Activated CD8-positive, alpha-beta memory T cell treated with anti-CD3 and anti-CD28 coated beads, Interleukin-2, amount 10 ng/mL, durations not matched to agents 7 days and 5 days (primary cell): ENCODE results near the gene HSPA12A. TPM values are rescaled to one million over a fixed set of nuclear protein-coding genes. Genes with fewer than 3 reads are reported as not detected.

Experiments used
- ATAC-seq: fragments of 150-1000 bp; cut with Tn5 transposase; one replicate; pipeline ENCODE4 v1.10.0; 2021; ENCODE audit warnings: moderate library complexity
- CTCF ChIA-PET: fragments of 350-600 bp; sonication (Branson Sonifier 250); formaldehyde crosslinking; loops from one replicate; lab custom pipeline; 2021; ENCODE audit warnings: antibody characterized with exemption; lab: Charles Lee
- DNase-seq: peaks from one replicate; pipeline ENCODE4 v3.0.0-alpha.2; 2020
- H3K27ac Mint-ChIP-seq: one replicate; pipeline ENCODE4 v1.8.0; 2021; ENCODE audit warnings: mild to moderate bottlenecking, mixed read lengths
- H3K27me3 Mint-ChIP-seq: one replicate; pipeline ENCODE4 v1.8.0; 2021; ENCODE audit warnings: mixed read lengths
- H3K36me3 Mint-ChIP-seq: one replicate; pipeline ENCODE4 v1.8.0; 2021; ENCODE audit warnings: mild to moderate bottlenecking, mixed read lengths
- H3K4me1 Mint-ChIP-seq: one replicate; pipeline ENCODE4 v1.8.0; 2021; ENCODE audit warnings: mixed read lengths
- H3K4me3 Mint-ChIP-seq: one replicate; pipeline ENCODE4 v1.8.0; 2021; ENCODE audit warnings: mild to moderate bottlenecking, moderate library complexity, mixed read lengths
- H3K9me3 Mint-ChIP-seq: one replicate; pipeline ENCODE4 v1.8.0; 2022; ENCODE audit warnings: low read depth, mixed read lengths
- total RNA-seq, 2 experiments: library from RNA; stranded (reverse); gene quantifications; one replicate each; pipeline ENCODE4 v1.2.3, GENCODE V29; 2021

HSPA12A gene
- total RNA-seq, 2 experiments from 2014 or later = not detected

DNA sequence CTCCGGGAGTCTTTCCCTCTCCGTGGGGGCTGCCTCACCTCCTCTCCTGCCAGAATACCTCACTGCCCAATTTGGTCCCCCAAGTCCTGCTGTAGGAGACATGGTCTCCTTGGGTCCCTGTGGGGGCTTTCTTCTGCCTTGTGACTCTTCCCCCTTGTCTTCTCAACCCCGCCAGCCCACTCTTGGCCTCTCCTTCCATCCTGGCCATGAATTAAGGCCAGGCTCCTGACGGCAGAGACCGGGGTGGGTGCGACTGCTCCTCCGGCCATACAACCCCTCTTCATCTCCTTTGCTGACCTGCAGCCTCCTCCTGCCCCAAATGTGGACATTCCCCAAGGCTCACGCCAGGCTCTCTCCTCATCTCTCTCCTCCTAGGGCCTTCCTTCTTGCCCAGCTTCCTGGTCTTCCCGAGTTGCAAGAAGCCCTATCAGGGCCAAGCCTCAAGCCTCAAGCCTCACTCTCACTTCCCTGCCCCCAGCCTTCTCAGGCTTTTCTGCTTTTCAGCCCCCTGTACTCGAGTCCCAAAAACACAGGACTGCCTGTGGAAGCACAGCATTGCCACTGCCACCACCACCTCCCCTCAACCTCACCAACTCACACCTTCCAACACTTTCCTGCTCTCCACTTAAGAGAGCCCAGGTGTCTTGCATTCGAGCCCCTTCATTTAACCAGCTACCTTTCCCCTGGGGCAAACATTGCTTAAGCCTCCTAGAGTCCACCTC is 120.3 kb downstream of the HSPA12A start:
- Mint-ChIP-seq H3K4me1 (no peaks in the 10 kb centered on the region), H3K9me3 (no peaks in the 10 kb centered on the region), H3K36me3 (no peaks in the 10 kb centered on the region), H3K27me3 (peaks cover 3% of the 10 kb centered on the region), H3K27ac (no peak overlapping the region), H3K4me3 (no peak overlapping the region)
- CTCF ChIA-PET = no interaction called here
- DNase-seq = no peak
- ATAC-seq = no peak

DNA sequence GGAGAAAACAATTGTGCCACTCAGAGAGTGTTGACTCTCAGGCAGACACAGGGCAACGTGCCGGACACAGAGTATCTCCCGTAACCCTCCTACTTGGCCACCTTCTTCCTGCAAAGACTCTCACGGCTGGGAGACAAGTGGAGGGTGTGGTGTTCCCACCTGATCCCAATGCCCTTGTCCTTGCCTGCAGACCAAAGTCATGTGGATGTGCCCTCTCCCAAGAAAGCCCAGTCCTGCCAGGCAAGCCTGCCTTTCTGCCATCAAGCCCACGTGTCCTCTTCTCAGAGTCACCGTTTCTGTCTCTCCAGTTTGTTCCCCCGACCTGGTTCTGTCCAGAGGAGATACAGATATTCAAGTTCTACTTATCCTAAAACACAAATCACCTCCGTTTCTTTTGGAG is 120.9 kb downstream of the HSPA12A start:
- ATAC-seq (no peak), DNase-seq (no peak)
- H3K36me3 Mint-ChIP-seq = no peaks in the 10 kb centered on the region
- H3K27me3 Mint-ChIP-seq = peaks cover under 1% of the 10 kb centered on the region
- H3K9me3 Mint-ChIP-seq = no peaks in the 10 kb centered on the region
- CTCF ChIA-PET = no interaction called here
- no peaks in the 10 kb centered on the region for H3K4me1 Mint-ChIP-seq
- no peak overlapping the region for H3K27ac Mint-ChIP-seq
- H3K4me3 Mint-ChIP-seq = no peak overlapping the region

Other genes with a start within 250 kb of the HSPA12A start
- not detected for gene PNLIP, start 196.6 kb downstream of the HSPA12A start, total RNA-seq
- gene PNLIPRP1, start 151.6 kb downstream of the HSPA12A start, total RNA-seq = not detected
- gene PNLIPRP2, start 121.6 kb downstream of the HSPA12A start, total RNA-seq = not detected
- gene ENO4, start 106.9 kb upstream of the HSPA12A start, total RNA-seq = not detected